GM21526 (cell line): ENCODE measurements around the gene LRRC26.

Source experiments
- ATAC-seq: cut with Tn5 transposase; IDR thresholded peaks from one replicate; pipeline ENCODE4 v1.9.1; 2021; ENCODE audit warnings: moderate library complexity; ENCODE audit not compliant: unreplicated experiment, low FRiP score

Gene LRRC26, protein sequence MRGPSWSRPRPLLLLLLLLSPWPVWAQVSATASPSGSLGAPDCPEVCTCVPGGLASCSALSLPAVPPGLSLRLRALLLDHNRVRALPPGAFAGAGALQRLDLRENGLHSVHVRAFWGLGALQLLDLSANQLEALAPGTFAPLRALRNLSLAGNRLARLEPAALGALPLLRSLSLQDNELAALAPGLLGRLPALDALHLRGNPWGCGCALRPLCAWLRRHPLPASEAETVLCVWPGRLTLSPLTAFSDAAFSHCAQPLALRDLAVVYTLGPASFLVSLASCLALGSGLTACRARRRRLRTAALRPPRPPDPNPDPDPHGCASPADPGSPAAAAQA

DNA sequence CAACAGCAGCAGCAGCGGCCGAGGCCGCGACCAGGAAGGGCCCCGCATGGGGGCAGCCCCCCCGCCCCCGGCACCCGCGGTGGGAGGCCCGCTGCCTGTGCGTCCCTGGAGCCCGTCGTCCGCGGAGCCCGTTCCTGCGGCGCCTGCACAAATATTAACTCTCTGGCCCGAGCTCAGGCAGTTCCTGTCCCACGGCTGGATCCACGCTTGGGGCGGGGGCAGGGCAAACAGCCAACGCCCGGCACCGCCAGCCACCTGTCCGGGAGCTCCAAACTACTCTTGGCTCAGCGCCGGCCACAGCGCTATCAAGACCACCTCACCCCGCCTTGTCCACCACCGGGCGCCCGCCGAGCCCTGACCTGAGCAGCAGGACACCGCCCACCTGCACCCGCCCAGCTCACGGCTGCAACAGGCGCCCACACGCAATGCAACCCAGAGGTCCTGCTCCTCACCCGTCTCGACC lies at the start of gene LRRC26:
Gene LRRC26 (minus strand): TSS at position 156 of the 463 bp plus-strand sequence. CDS start 108 bp downstream, at position 48.
- no peak for ATAC-seq

DNA sequence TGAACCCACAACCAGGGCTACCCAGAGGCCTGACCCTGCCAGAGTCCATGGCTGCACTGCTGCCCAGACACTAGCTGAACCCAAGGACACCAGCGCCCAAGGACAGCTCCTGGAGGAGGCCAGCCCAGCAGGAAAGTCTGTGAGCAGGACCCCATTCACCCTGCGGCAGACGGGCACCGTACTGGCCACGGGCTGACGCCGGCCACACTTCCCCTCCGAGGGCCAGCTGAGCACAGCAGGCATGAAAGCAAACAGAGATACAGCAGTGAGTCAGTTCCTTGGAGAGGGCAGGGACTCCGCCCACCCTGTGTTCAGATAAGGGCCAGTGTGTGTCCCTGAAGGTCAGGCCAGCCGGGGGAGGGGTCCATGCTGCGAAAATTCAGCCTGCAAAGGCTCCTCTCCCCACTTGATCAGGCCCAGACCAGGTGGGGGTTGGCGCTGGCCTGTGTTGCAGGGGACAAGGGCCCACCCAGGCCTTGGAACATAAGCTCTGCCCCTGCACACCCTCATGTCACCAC lies 49.0 kb upstream of the LRRC26 start:
- no peak for ATAC-seq

DNA sequence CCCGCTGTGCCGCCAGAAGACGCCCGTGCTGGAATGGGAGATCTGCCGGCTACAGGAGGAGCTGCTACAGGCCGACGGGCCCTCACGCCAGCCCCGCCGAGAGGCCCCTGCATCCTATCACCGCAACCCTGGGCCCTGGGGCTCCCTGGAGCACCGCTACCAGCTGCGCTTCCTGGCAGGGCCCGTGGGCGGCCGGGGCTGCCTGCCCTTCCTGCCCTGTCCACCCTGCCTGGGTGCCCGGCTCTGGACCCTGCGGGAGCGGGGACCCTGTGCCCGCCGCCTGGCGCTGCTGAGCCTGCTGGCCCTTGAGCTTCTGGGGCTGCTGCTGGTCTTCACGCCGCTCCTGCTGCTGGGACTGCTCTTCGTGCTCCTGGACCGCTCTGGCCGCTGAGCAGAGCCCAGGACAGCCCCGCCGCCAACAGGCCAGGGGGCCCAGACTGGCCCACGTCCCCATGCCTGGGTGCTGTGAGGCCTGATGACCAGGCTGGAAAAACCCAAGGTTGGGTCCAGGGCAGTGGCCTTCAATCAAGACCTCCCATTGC lies 48.4 kb upstream of the LRRC26 start:
- ATAC-seq, result no peak

DNA sequence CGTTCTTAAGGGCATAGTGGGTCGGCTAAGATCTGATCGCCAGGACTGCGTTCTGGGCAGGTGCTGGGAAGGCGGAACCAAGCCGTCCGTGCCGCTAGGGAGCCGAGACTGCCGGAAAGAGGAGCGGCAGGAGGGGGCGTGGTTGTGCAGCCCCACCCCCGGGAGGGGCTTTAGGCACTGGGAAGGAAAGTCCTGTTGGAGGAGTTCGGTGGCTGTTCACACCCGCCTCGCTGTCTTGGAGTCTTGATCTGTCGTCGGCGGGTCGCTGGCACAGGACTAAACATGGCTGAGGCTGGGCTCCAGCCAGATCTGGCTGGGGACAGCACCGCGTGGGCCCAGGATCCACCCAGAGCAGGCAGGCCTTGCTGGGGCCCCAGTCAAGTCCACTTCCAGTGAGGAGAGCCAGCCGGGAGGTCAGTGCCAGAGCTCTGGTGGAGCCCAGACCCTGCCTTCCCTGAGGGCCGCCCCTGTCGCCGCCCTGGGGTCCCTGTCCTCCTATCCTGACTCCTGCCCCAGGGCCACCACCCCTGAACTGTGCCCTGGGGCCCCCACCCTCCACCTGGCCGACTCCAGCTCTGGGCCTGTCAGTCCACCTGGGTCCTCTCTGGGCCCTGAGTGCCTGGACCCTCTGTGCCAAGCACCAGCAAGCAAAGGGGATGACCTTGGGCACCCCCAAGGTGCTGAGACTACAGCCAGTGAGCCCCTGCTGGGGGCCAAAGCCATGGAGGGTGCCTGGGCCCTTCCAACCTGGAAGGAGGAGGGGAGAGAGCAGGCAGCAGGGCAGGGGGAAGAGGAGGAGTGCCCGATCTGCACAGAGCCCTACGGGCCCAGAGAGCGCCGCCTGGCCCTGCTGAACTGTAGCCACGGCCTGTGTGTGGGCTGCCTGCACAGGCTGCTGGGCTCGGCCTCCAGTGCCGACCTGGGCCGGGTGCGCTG lies 47.7 kb upstream of the LRRC26 start:
- no peak for ATAC-seq

DNA sequence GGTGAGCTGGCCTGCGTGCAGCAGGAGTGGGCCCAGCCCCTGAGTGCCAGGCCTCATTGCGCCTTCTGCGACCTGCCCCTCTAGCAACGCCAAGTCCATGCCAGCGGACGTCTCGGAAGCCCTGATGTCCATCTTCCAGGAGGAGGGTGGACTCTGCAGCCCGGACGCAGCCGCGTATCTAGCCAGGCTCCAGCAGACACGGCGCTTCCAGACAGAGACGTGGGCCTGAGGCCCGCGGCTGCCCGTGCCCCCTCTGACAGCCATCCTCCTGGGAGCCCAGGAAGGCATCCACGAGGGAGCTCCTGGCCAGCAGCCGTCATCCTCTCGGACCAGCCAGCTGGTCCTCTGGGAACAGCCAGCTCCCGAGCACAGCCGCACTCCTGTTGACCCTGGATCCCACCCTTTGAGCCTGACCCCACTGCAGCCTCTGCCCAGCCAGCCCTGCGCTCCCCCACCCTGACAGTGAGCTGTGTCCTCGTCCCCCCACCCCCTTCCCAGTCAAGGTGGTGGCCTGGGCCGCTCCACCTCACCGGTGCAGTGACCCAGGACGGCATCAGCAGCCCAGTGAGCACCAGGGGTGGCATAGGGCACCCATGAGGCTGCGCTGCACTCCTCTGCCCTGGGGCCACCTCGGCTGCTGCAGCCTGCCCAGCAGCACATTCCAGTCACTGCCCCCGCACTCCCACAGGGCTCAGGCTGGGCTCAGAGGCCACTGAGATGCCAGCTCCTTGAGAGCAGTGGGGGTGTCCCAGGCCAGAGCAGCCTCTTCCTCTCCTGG lies 46.5 kb upstream of the LRRC26 start:
- no peak for ATAC-seq

DNA sequence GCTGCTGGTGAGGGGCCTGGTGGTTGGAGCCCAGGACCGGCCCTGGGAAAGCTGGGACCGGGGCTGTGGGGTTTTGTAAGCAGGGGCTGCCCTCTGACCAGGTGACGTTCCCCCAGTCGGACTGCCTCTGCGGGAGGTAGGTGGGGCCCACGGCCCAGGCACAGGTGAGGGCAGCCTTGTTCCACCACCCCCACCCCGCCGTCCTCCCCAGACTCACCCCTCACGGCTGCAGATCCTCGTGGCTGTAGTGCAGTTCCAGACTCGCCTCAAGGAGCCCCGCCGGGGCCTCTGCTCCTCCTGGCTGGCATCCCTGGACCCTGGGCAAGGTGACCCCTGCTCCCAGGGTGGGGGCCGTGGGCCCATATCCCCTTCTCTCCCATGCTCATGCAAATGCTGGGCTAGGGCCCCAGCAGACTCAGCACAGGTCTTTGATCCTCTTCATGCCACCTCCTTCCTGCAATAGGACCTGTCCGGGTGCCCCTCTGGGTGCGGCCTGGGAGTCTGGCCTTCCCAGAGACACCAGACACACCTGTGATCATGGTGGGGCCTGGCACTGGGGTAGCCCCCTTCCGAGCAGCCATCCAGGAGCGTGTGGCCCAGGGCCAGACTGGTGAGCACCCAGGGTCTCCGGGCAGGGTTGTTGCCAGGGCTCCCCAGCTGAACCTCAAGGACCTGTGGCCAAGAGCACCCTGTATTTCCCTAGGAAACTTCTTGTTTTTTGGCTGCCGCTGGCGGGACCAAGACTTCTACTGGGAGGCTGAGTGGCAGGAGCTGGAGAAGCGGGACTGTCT lies 45.5 kb upstream of the LRRC26 start:
- no peak for ATAC-seq

DNA sequence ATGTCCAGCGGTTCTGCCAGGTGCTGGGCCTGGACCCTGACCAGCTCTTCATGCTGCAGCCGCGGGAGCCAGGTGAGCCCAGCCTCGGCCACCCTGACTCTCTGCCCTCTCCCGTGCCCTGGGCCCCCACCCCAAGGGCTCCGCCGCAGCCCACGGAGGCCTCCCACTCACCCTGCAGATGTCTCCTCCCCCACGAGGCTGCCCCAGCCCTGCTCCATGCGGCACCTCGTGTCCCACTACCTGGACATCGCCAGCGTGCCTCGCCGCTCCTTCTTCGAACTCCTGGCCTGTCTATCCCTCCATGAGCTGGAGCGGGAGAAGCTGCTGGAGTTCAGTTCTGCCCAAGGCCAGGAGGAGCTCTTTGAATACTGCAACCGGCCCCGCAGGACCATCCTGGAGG lies 44.8 kb upstream of the LRRC26 start:
- no peak for ATAC-seq

DNA sequence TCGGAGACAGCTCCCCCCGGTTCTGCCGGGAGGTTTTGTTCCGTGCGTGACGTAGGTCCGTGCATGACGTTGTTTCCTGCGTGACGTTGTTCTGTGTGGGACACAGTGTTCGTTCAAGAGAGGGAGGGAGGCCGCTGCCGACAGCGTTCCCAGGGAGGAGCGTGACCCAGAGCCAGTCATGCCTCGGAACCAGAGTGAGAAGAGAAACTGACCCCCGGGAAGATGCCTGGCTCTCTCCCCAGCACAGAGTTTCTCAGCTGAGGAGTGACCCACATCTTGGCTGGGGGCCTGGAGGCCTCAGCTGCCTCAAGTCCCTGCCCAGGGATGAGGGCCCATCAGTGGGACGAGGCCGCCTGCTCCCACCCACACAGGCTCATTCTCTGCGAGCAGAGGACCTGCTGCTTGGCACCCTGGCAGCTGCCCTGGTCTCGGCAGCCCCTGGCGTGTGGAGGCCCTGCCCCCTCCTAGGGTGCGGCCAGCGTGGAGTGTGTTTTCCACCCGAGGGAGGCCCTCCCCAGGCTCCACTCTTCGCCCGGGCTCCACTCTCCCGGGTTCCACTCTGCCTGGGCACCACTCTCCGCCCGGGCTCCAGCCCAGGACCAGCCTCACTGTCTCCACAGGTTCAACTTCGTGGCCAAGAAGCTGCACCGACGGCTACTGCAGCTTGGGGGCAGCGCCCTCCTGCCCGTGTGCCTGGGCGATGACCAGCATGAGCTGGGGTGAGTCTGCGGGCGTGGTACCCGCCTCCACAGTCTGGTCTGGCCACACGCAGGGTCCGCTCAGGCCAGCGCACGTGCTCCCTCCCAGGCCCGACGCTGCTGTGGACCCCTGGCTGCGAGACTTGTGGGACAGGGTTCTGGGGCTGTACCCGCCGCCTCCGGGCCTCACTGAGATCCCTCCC lies 43.6 kb upstream of the LRRC26 start:
- no peak for ATAC-seq

DNA sequence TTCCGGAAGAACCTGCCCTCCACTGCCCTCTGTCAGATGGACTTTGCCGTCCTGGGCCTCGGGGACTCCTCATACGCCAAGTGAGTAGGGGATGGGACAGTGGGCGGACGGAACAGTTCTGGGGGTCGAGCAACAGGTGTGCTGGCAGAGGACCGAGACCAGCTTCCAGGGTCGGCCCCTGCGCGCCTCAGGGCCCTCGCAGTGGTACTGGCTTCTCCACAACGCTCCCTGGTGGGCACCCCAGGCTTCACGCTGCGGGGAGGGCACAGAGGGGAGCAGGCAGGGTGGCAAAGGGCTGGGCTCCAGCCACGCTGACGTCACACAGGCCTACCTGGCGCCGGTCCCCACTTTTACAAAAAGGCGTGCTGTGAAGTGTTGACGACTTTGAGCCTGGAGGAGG lies 42.7 kb upstream of the LRRC26 start:
- no peak for ATAC-seq

DNA sequence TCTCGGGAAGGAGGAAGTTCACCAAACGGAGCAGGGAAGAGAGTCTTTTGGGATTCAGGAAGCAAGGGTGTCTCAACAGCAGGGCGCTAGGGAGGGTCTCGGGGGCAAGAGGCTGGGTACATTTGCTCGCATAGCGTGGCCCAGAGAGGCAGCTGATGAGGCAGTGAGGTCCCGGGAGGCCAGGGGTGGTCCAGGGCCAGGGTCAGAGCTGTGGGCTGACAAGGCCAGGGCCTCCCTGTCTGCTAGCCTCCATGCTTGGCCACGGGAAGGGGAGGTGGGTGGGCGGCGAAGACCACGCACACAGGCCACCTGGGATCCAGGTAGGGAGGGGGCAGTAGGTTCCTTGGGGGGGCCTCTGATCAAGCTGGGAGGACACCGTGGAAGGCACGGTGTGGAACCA lies 41.7 kb upstream of the LRRC26 start:
- no peak for ATAC-seq

DNA sequence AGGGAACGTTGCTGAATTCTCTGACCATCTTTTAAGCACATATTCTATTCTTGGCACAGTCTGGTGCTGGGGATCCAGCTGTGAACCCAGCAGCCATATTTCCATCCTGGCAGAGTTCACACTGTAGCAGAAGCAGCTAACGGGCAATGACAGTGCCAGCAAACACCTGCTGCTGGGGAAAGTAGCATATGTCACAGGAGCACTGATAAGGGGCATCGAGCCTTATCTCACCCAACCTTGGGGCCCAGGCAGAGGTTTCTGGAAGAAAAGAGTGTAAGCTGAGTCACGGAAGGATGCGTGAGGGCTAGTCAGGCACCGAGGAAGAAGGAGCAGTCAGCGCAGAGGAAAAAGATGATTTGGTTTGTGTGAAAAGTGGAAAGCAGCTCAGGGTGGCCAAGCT lies 36.8 kb upstream of the LRRC26 start:
- ATAC-seq, result no peak

DNA sequence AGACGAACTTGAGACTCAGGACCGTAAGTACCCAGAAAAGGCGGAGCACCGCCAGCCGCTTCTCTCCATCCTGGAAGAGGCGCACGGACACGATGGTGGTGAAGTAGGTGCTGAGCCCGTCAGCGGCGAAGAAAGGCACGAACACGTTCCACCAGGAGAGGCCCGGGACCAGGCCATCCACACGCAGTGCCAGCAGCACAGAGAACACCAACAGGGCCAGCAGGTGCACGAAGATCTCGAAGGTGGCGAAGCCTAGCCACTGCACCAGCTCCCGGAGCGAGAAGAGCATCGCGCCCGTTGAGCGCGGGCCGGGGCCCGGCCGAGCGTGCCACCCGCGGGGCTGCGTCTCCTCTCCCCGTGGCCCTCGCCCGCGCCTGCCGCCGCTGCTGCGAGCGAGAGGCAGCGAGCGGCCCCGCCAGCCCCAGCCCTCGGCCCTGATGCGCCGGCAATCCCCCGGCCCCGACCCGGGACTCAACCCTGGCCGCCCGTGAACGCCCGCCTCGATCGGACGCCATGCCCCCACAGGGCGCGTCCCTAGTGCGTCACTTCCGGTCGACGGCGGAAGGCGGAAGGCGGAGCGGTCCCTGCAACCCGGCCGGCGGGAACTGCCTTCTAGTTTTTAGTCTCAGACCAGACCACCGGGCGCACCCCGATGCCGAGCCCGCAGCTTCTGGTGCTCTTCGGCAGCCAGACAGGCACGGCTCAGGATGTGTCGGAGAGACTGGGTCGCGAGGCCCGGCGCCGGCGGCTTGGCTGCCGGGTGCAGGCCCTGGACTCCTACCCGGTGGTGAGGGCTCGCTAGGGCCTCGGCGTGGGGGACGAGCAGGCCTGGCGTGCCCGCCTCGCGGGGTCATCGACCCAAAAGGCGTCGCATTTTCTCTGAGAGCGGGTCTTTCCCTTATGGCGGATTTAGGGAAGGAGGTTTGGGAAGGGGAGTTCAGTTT lies 35.5 kb upstream of the LRRC26 start, which contains the start of the genes NDOR1 and TMEM203:
Gene NDOR1 (plus strand): TSS at position 575 of the 944 bp plus-strand sequence. CDS start 78 bp downstream, at position 653.
Gene TMEM203 (minus strand): TSS at position 523 of the 944 bp plus-strand sequence. CDS start 234 bp downstream, at position 289.
- peak; percentile 45 for ATAC-seq

DNA sequence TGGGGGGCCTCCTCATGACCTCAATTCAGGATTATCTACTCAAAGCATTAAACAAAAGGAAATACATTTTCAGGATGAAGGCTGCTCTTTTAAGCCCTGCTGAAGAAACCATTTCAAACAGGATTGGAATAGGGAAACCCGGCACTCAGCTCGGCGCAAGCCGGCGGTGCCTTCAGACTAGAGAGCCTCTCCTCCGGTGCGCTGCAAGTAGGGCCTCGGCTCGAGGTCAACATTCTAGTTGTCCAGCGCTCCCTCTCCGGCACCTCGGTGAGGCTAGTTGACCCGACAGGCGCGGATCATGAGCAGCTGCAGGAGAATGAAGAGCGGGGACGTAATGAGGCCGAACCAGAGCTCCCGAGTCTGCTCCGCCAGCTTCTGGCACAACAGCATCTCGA lies 34.9 kb upstream of the LRRC26 start:
- no peak for ATAC-seq

DNA sequence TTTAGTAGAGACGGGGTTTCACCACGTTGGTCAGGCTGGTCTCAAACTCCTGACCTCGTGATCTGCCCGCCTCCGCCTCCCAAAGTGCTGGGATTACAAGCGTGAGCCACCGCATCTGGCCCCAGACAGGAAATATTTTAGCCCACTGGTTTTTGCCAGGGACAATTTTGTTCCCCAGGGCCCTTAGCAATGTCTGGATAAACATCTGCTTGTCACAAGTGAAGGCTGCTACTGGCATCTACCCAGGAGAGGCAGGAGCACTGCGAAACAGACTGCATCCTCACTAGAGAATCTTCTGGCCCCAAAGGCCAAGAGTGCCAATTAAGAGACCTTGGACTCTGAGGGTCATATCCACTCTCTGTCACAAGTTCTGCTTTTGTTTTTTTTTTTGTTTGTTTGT lies 33.1 kb upstream of the LRRC26 start:
- ATAC-seq, result no peak

DNA sequence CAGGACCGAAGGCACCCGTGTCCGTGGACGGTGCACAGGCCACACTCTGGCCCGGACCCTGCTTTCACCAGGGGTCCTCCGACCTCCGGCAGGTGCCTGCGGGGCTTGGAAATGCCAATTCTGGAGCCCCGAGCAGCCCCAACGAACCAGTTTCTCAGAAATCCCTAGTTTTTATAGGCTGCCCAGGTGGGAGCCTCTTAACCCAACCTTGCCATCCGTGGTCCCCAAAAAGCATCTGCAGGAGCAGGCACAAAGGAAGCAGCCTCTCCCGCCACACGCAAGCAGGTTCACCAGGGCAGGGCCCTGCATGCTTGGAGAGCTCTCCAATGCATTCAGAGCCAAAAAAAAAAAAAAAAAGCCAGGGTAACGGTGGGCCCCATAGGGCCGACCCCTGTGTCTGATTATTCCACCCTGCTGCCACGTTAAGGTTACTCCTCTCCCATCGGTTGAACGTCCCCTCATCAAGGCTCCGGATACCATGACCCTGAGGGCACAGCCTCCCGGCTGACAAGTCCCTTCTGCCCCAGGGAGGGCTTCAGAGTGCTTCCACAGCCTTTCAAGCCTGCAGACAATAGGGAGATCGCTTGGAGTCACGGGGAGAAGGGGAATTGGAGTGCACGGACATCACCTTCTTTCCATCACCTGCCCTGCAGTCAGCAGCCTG lies 31.5 kb upstream of the LRRC26 start:
- ATAC-seq, result no peak

DNA sequence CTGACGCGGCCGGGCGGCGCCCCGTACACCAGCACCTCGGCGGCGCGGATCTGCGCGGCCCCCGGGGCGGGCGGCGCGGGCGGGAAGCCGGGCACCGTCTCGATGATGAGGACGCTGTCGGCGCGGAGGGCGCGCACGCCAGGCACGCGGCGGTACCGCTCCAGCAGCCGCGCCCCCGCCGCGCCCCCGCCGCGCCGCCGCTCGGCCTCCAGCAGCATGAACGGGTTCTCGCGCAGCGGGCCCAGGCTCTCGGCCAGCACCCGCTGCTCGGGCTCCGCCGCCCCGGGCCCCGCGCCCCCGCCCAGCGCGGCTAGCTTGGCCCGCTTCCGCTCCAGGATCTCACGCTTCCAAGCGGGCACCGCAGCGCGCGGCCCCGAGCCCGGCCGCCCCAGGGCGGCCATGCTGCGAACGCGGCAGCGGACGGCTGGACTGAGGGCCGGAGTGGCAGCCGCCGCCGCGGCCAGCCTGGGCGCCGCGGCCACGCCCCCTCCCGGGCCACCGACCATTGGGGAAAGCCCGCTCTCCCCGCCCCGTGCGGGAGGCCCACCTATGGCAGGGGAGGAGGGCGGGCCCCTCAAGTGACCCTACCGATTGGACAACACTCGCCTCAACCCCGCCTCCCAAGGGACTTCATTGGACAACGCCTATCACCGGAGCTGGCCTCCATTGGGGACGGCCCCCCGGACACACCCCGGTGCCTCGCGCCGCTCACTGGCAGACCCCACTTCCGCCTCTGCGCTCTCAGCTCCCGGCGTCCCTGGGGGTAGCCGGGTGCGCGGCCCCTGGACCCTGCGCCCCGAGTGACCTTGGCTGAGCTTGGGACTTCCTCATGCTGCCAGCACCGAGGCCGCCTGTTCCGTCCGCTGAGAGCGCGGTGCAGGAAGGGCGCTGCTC lies 30.7 kb upstream of the LRRC26 start, which contains the start of gene TPRN:
Gene TPRN (minus strand): TSS at position 431 of the 894 bp plus-strand sequence. CDS start 30 bp downstream, at position 401.
- ATAC-seq, result peak; percentile 74
